Measurements from ENCODE around the gene PCA3.

Gene PCA3

GRCh38 chr9:76784881-76785280 is 20.6 kb downstream of the PCA3 start:
- Histone ChIP-seq H3K79me2 (ENCODE audit: insufficient read depth, low read length) (no peaks in the 10 kb centered on the region), H3K9me3 (ENCODE audit: insufficient read depth, low read length) (no peaks in the 10 kb centered on the region), H4K20me1 (ENCODE audit: low read depth, low read length) (no peaks in the 10 kb centered on the region), H3K9me2 (replicated peaks; ENCODE audit: insufficient read depth, low read length) (no peaks in the 10 kb centered on the region), H3K27me3 (ENCODE audit: low read length) (no peaks in the 10 kb centered on the region), H3F3A (ENCODE audit: insufficient read depth) (no peaks in the 10 kb centered on the region), H3K4me3 (ENCODE audit: insufficient read depth, low read length, poor library complexity, severe bottlenecking) (no peak overlapping the region), H3K9ac (ENCODE audit: low read length) (no peak overlapping the region), H3K4me2 (ENCODE audit: low read depth, low read length, poor library complexity, severe bottlenecking) (no peak overlapping the region), H3K27ac (ENCODE audit: low read depth, low read length) (no peak overlapping the region), H2AFZ (ENCODE audit: low read depth, low read length, severe bottlenecking) (no peak overlapping the region), H3K36me3 (ENCODE audit: low read length) (no peaks in the 10 kb centered on the region)
- TF ChIP-seq EZH2phosphoT487 (conservative IDR thresholded peaks at IDR 0.05; ENCODE audit: low read length) (no peak), CTCF (IDR thresholded peaks at IDR 0.05; ENCODE audit: insufficient read depth, low read length, poor library complexity, severe bottlenecking) (no peak)

- Histone ChIP-seq H3K27me3 (ENCODE audit: low read length) (no peaks in the 10 kb centered on the region), H3K79me2 (ENCODE audit: insufficient read depth, low read length) (no peaks in the 10 kb centered on the region), H3K36me3 (ENCODE audit: low read length) (no peaks in the 10 kb centered on the region), H2AFZ (ENCODE audit: low read depth, low read length, severe bottlenecking) (no peak overlapping the region), H3K27ac (ENCODE audit: low read depth, low read length) (no peak overlapping the region), H3K9ac (ENCODE audit: low read length) (no peak overlapping the region), H3F3A (ENCODE audit: insufficient read depth) (no peaks in the 10 kb centered on the region), H4K20me1 (ENCODE audit: low read depth, low read length) (no peaks in the 10 kb centered on the region), H3K4me2 (ENCODE audit: low read depth, low read length, poor library complexity, severe bottlenecking) (no peak overlapping the region), H3K9me3 (ENCODE audit: insufficient read depth, low read length) (no peaks in the 10 kb centered on the region), H3K4me3 (ENCODE audit: insufficient read depth, low read length, poor library complexity, severe bottlenecking) (no peak overlapping the region), H3K9me2 (replicated peaks; ENCODE audit: insufficient read depth, low read length) (no peaks in the 10 kb centered on the region)
- TF ChIP-seq EZH2phosphoT487 (conservative IDR thresholded peaks at IDR 0.05; ENCODE audit: low read length) (no peak), CTCF (IDR thresholded peaks at IDR 0.05; ENCODE audit: insufficient read depth, low read length, poor library complexity, severe bottlenecking) (no peak)
These were observed 21.3 kb downstream of the PCA3 start for GRCh38 chr9:76785501-76785900.

GRCh38 chr9:76787677-76788076 is 23.4 kb downstream of the PCA3 start:
- H4K20me1 ChIP-seq (ENCODE audit: low read depth, low read length) = no peaks in the 10 kb centered on the region
- no peaks in the 10 kb centered on the region for H3K9me2 ChIP-seq (replicated peaks; ENCODE audit: insufficient read depth, low read length)
- H3K27ac ChIP-seq (ENCODE audit: low read depth, low read length) = no peak overlapping the region
- no peaks in the 10 kb centered on the region for H3F3A ChIP-seq (ENCODE audit: insufficient read depth)
- no peak overlapping the region for H2AFZ ChIP-seq (ENCODE audit: low read depth, low read length, severe bottlenecking)
- H3K79me2 ChIP-seq (ENCODE audit: insufficient read depth, low read length) = no peaks in the 10 kb centered on the region
- no peaks in the 10 kb centered on the region for H3K9me3 ChIP-seq (ENCODE audit: insufficient read depth, low read length)
- no peaks in the 10 kb centered on the region for H3K36me3 ChIP-seq (ENCODE audit: low read length)
- no peak overlapping the region for H3K9ac ChIP-seq (ENCODE audit: low read length)
- no peak for TF ChIP-seq EZH2phosphoT487 (conservative IDR thresholded peaks at IDR 0.05; ENCODE audit: low read length)
- no peak for TF ChIP-seq CTCF (IDR thresholded peaks at IDR 0.05; ENCODE audit: insufficient read depth, low read length, poor library complexity, severe bottlenecking)
- no peaks in the 10 kb centered on the region for H3K27me3 ChIP-seq (ENCODE audit: low read length)
- H3K4me2 ChIP-seq (ENCODE audit: low read depth, low read length, poor library complexity, severe bottlenecking) = no peak overlapping the region
- no peak overlapping the region for H3K4me3 ChIP-seq (ENCODE audit: insufficient read depth, low read length, poor library complexity, severe bottlenecking)

Data from SU-DHL-6 (cell line).